Testis (tissue), 3 donors: ENCODE results near the gene KAT5. TPM values are rescaled to one million over a fixed set of nuclear protein-coding genes. Genes with fewer than 3 reads are reported as not detected.
"Not testable (repeated sequence)": the region's sequence is repeated elsewhere in the genome, so short reads cannot be mapped to it uniquely, and the experiment has no call there.

Source experiments
- DNase-seq: peaks from one replicate; pipeline ENCODE4 v3.0.0-alpha.2; 2019
- H3K27ac ChIP-seq, 2 donors: fragments of 200-600 bp; sonication (generic); one replicate each; pipeline ENCODE4 v1.5.1; 2019
- H3K27me3 ChIP-seq: fragments of 200-600 bp; sonication (generic); one replicate; pipeline ENCODE4 v1.5.1; 2019
- H3K36me3 ChIP-seq: fragments of 200-600 bp; sonication (generic); one replicate; pipeline ENCODE4 v1.5.1; 2017; ENCODE audit warnings: low read depth; ENCODE audit errors: missing control alignments
- H3K4me1 ChIP-seq: fragments of 200-600 bp; sonication (generic); one replicate; pipeline ENCODE4 v1.5.1; 2019
- H3K4me3 ChIP-seq, 2 donors: fragments of 200-600 bp; sonication (generic); one replicate each; pipeline ENCODE4 v1.5.1; 2017 to 2019
- H3K9me3 ChIP-seq: fragments of 200-600 bp; sonication (generic); one replicate; pipeline ENCODE4 v1.5.1; 2017
- POLR2A ChIP-seq: fragments of 450-650 bp; IDR thresholded peaks from one replicate; pipeline ENCODE4 v1.6.1; 2017; ENCODE audit warnings: antibody characterized with exemption, mild to moderate bottlenecking, moderate library complexity
- WGBS, 2 donors: methylation state at CpG; one replicate each; pipeline ENCODE4 v1.1.5; 2018; 5-methylcytosine and 5-hydroxymethylcytosine counted together
- intact Hi-C: fragments of 100-400 bp; cut with DNase I; formaldehyde crosslinking; loops from one replicate; pipeline ENCODE4 v1.15.1; 2023; ENCODE audit warnings: low total_unique reads
- polyA plus RNA-seq: library from polyadenylated mRNA; stranded (reverse); fragments of 350-450 nt; fragmentation: Illumina TruSeq; extraction: RNeasy Lipid Tissue Mini Kit (QIAGEN cat#74804); gene quantifications from one replicate; pipeline ENCODE4 v1.2.3, GENCODE V29; 2014; ENCODE audit warnings: low read depth, low replicate concordance; ENCODE audit not compliant: insufficient read depth
- total RNA-seq, 2 donors: library from RNA; depleted of rRNA; stranded (reverse); fragments of >200 nt; gene quantifications; one replicate each; pipeline ENCODE4 v1.2.3, GENCODE V29; 2016
- TF ChIP-seq, protein P1 (sequence below), 3 experiments: fragments of 450-650 bp in 2 of 3; fragments of 200-600 bp in 1 of 3; sonication (generic) in 1 of 3; IDR thresholded peaks; one replicate each; pipeline ENCODE4 v1.5.1; 2016 to 2019; ENCODE audit warnings: antibody characterized with exemption in 3 of 3, mild to moderate bottlenecking in 2 of 3, moderate library complexity in 1 of 3

The KAT5 gene
- total and polyA plus RNA-seq, 3 donors from 2014 or later, result 101 to 154 (median 121) TPM

DNA sequence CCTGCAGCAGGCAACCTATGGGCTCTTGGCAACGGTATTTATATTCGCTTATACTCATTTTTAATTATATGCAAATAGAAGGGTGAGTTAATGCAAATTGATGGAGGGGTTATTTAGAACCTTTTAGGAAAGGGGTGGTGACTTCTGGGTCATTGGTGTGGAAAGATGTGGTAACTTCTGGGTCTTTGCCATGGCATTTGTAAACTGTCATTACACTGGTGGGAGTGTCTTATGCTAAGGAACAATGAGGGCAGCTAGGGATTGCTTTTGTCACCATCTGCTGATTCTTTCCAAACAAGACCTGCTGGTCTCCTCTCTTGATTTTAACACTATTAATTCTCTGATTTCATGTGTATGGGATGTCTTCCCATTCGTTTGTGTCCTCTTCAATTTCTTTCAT, 11.7 kb upstream of the KAT5 start:
- no peak for DNase-seq
- Histone ChIP-seq H3K27me3 (no peaks in the 10 kb centered on the region), H3K4me1 (peaks cover 4% of the 10 kb centered on the region), H3K36me3 (no peaks in the 10 kb centered on the region), H3K4me3 (no peak overlapping the region), H3K27ac (no peak overlapping the region), H3K9me3 (no peaks in the 10 kb centered on the region)
- 82 to 87% methylated on average over 3 of the region's 3 CpGs for WGBS, 2 donors
- TF ChIP-seq, protein P1, sequence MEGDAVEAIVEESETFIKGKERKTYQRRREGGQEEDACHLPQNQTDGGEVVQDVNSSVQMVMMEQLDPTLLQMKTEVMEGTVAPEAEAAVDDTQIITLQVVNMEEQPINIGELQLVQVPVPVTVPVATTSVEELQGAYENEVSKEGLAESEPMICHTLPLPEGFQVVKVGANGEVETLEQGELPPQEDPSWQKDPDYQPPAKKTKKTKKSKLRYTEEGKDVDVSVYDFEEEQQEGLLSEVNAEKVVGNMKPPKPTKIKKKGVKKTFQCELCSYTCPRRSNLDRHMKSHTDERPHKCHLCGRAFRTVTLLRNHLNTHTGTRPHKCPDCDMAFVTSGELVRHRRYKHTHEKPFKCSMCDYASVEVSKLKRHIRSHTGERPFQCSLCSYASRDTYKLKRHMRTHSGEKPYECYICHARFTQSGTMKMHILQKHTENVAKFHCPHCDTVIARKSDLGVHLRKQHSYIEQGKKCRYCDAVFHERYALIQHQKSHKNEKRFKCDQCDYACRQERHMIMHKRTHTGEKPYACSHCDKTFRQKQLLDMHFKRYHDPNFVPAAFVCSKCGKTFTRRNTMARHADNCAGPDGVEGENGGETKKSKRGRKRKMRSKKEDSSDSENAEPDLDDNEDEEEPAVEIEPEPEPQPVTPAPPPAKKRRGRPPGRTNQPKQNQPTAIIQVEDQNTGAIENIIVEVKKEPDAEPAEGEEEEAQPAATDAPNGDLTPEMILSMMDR (IDR thresholded peaks at IDR 0.05), result no peak
- intact Hi-C loops, result no loop called here

DNA sequence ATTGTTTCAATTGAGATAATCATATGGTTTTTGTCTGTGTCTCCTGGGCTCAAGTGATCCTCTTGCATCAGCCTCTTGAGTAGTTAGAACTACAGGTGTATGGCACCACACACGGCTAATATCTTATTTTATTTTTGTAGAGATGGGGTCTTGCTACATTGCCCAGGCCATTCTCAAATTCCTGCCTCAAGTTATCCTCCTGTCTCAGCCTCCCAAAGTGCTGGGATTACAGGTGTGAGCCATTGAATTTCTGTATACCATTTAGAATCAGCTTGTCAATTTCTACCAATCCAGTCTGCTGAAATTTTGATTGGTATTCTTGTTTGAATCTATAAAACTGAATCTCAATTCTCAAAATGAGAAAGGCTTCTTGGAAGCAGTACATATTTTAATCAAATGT, 10.4 kb upstream of the KAT5 start:
- Histone ChIP-seq H3K27me3 (no peaks in the 10 kb centered on the region), H3K9me3 (no peaks in the 10 kb centered on the region), H3K27ac (no peak overlapping the region), H3K36me3 (no peaks in the 10 kb centered on the region), H3K4me3 (no peak overlapping the region), H3K4me1 (no peaks in the 10 kb centered on the region)
- intact Hi-C loops, result no loop called here
- no peak for TF ChIP-seq POLR2A
- TF ChIP-seq, protein P1 (IDR thresholded peaks at IDR 0.05), result no peak
- WGBS, 2 donors, result 82 to 94% methylated on average over 1 of the region's 1 CpG
- DNase-seq, result no peak

DNA sequence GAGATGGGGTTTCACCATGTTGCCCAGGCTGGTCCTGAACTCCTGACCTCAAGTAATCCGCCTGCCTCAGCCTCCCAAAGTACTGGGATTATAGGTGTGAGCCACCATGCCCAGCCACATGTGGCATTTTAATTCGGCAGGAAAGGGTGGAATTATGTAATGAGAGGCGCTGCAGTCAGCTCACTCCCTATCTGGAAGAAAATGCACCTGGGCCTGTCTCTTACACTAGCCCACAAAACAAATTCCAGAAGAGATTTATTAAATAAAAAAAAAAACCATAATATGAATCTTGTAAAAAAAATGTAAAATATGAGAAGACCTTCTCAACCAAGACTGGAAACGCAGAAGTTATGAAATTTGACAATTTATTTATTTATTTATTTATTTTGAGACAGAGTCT, 8.2 kb upstream of the KAT5 start:
- Histone ChIP-seq H3K36me3 (no peaks in the 10 kb centered on the region), H3K4me1 (no peaks in the 10 kb centered on the region), H3K4me3 (no peak overlapping the region), H3K27me3 (no peaks in the 10 kb centered on the region), H3K27ac (no peak overlapping the region), H3K9me3 (no peaks in the 10 kb centered on the region)
- 78 to 79% methylated on average over 4 of the region's 4 CpGs for WGBS, 2 donors
- no peak for DNase-seq
- TF ChIP-seq, protein P1 (IDR thresholded peaks at IDR 0.05), result no peak
- TF ChIP-seq POLR2A, result no peak
- intact Hi-C loops, result no loop called here

DNA sequence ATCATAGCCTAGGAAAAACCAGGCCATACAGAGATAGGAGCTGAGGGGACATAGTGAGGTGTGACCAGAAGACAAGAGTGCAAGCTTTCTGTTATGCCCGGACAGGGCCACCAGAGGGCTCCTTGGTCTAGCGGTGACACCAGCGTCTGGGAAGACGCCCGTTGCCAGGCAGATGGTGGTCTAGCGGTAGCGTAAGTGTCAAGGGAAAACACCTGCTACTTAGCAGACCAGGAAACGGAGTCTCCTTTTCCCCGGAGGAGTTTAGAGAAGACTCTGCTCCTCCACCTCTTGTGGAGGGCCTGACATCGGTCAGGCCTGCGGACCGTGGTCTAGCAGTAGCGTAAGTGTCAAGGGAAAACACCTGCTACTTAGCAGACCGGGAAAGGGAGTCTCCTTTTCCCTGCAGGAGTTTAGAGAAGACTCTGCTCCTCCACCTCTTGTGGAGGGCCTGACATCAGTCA, 5.7 kb upstream of the KAT5 start:
- peak; percentile 83 for DNase-seq
- TF ChIP-seq, protein P1 (IDR thresholded peaks at IDR 0.05), result peak; percentile 43 to 69 (median 66)
- H3K9me3 ChIP-seq, H3K27me3 ChIP-seq, H3K4me1 ChIP-seq, H3K4me3 ChIP-seq, intact Hi-C loops, H3K27ac ChIP-seq, H3K36me3 ChIP-seq: not testable (repeated sequence)
- WGBS, 2 donors, result 25 to 29% methylated on average over 14 of the region's 14 CpGs

DNA sequence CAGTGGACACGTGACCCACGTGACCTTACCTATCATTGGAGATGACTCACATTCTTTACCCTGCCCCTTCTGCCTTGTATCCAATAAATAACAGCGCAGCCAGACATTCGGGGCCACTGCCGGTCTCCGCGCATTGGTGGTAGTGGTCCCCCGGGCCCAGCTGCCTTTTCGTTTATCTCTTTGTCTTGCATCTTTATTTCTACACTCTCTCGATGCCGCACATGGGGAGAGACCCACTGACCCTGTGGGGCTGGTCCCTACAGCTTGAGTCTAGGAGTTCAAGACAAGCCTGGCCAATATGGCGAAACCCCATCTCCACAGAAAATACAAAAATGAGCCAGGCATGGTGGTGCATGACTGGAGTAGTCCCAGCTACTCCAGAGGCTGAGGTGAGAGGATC, 5.0 kb upstream of the KAT5 start:
- 57 to 92% methylated on average over 11 to 12 of the region's 12 CpGs for WGBS, 2 donors
- intact Hi-C loops, H3K36me3 ChIP-seq, H3K27me3 ChIP-seq, H3K4me3 ChIP-seq, H3K4me1 ChIP-seq, DNase-seq, H3K27ac ChIP-seq, H3K9me3 ChIP-seq: not testable (repeated sequence)
